Measurements from ENCODE around the gene ETNPPL. TPM values are rescaled to one million over a fixed set of nuclear protein-coding genes. Genes with fewer than 3 reads are reported as not detected.

ETNPPL gene
- total RNA-seq, 1 donor, result not detected

- no peaks in the 10 kb centered on the region for H3K79me2 ChIP-seq (ENCODE audit: insufficient read depth, low read length)
- H3K36me3 ChIP-seq (ENCODE audit: insufficient read depth, low read length), result no peaks in the 10 kb centered on the region
- no peak overlapping the region for H3K4me2 ChIP-seq (ENCODE audit: insufficient read depth, low read length)
- peak; percentile 42 for DNase-seq (ENCODE audit: insufficient read length, low spot score, missing footprints)
- no peaks in the 10 kb centered on the region for H4K20me1 ChIP-seq (ENCODE audit: insufficient read depth, low read length)
- H3K4me3 ChIP-seq (ENCODE audit: insufficient read depth, low read length), result no peak overlapping the region
- no peak overlapping the region for H2AFZ ChIP-seq (ENCODE audit: low read length)
- no peak for TF ChIP-seq CTCF (IDR thresholded peaks at IDR 0.05; ENCODE audit: extremely low read depth, low read depth, low read length)
- no peaks in the 10 kb centered on the region for H3K27me3 ChIP-seq (ENCODE audit: insufficient read depth, low read length)
- no peak overlapping the region for H3K27ac ChIP-seq (ENCODE audit: low read depth, low read length)
- no peaks in the 10 kb centered on the region for H3K4me1 ChIP-seq (ENCODE audit: insufficient read depth, low read length)
- H3K9me3 ChIP-seq (ENCODE audit: low read depth, low read length), result no peaks in the 10 kb centered on the region
Observed at GRCh38 chr4:108700081-108700757, 62.6 kb downstream of the ETNPPL start.

GRCh38 chr4:108696160-108696559, 66.7 kb downstream of the ETNPPL start:
- Histone ChIP-seq H3K4me1 (ENCODE audit: insufficient read depth, low read length) (no peaks in the 10 kb centered on the region), H3K4me3 (ENCODE audit: insufficient read depth, low read length) (no peak overlapping the region), H3K27ac (ENCODE audit: low read depth, low read length) (no peak overlapping the region), H3K79me2 (ENCODE audit: insufficient read depth, low read length) (no peaks in the 10 kb centered on the region), H3K36me3 (ENCODE audit: insufficient read depth, low read length) (no peaks in the 10 kb centered on the region), H3K27me3 (ENCODE audit: insufficient read depth, low read length) (no peaks in the 10 kb centered on the region), H3K4me2 (ENCODE audit: insufficient read depth, low read length) (no peak overlapping the region), H2AFZ (ENCODE audit: low read length) (no peak overlapping the region), H4K20me1 (ENCODE audit: insufficient read depth, low read length) (no peaks in the 10 kb centered on the region), H3K9me3 (ENCODE audit: low read depth, low read length) (no peaks in the 10 kb centered on the region)
- no peak for TF ChIP-seq CTCF (IDR thresholded peaks at IDR 0.05; ENCODE audit: extremely low read depth, low read depth, low read length)
- DNase-seq (ENCODE audit: insufficient read length, low spot score, missing footprints), result no peak

GRCh38 chr4:108695062-108695461, 67.8 kb downstream of the ETNPPL start:
- Histone ChIP-seq H3K4me1 (ENCODE audit: insufficient read depth, low read length) (no peaks in the 10 kb centered on the region), H4K20me1 (ENCODE audit: insufficient read depth, low read length) (no peaks in the 10 kb centered on the region), H2AFZ (ENCODE audit: low read length) (no peak overlapping the region), H3K79me2 (ENCODE audit: insufficient read depth, low read length) (no peaks in the 10 kb centered on the region), H3K4me3 (ENCODE audit: insufficient read depth, low read length) (no peak overlapping the region), H3K36me3 (ENCODE audit: insufficient read depth, low read length) (no peaks in the 10 kb centered on the region), H3K9me3 (ENCODE audit: low read depth, low read length) (no peaks in the 10 kb centered on the region), H3K27me3 (ENCODE audit: insufficient read depth, low read length) (no peaks in the 10 kb centered on the region), H3K27ac (ENCODE audit: low read depth, low read length) (no peak overlapping the region), H3K4me2 (ENCODE audit: insufficient read depth, low read length) (no peak overlapping the region)
- DNase-seq (ENCODE audit: insufficient read length, low spot score, missing footprints), result no peak
- TF ChIP-seq CTCF (IDR thresholded peaks at IDR 0.05; ENCODE audit: extremely low read depth, low read depth, low read length), result no peak

DNA sequence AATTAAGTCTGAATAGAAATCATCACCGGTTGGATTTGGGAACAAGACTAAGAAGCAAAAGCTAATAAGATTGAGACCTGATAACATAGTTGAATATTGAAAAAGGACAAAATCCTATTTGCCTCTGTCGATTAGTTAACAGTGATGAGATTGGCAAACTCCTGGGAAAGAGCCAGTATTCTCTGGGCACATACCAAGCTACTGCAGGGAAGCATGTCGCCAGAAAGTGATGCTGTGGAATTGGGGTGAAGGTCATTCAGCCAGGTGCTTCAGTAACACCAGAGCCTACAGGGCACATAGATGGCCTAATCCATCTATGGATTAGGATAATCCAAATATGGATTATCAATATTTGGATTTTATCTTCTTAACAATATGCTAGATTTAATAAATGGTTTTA, 68.4 kb downstream of the ETNPPL start:
- no peak for DNase-seq (ENCODE audit: insufficient read length, low spot score, missing footprints)
- H3K79me2 ChIP-seq (ENCODE audit: insufficient read depth, low read length), result no peaks in the 10 kb centered on the region
- no peaks in the 10 kb centered on the region for H3K4me1 ChIP-seq (ENCODE audit: insufficient read depth, low read length)
- no peak overlapping the region for H3K4me3 ChIP-seq (ENCODE audit: insufficient read depth, low read length)
- H4K20me1 ChIP-seq (ENCODE audit: insufficient read depth, low read length), result no peaks in the 10 kb centered on the region
- H3K36me3 ChIP-seq (ENCODE audit: insufficient read depth, low read length), result no peaks in the 10 kb centered on the region
- no peak overlapping the region for H3K4me2 ChIP-seq (ENCODE audit: insufficient read depth, low read length)
- no peak for TF ChIP-seq CTCF (IDR thresholded peaks at IDR 0.05; ENCODE audit: extremely low read depth, low read depth, low read length)
- H3K9me3 ChIP-seq (ENCODE audit: low read depth, low read length), result no peaks in the 10 kb centered on the region
- H2AFZ ChIP-seq (ENCODE audit: low read length), result no peak overlapping the region
- no peaks in the 10 kb centered on the region for H3K27me3 ChIP-seq (ENCODE audit: insufficient read depth, low read length)
- no peak overlapping the region for H3K27ac ChIP-seq (ENCODE audit: low read depth, low read length)

All from osteoblast (primary cell).